ENCODE data around the gene PIEZO2. TPM values are rescaled to one million over a fixed set of nuclear protein-coding genes. Genes with fewer than 3 reads are reported as not detected.

The PIEZO2 gene
- total and polyA plus RNA-seq, 2 of the 8 experiments (the other 6 are each of a cell fraction or from before 2014, with no cell fraction given): 4.7 to 16.5 TPM

DNA sequence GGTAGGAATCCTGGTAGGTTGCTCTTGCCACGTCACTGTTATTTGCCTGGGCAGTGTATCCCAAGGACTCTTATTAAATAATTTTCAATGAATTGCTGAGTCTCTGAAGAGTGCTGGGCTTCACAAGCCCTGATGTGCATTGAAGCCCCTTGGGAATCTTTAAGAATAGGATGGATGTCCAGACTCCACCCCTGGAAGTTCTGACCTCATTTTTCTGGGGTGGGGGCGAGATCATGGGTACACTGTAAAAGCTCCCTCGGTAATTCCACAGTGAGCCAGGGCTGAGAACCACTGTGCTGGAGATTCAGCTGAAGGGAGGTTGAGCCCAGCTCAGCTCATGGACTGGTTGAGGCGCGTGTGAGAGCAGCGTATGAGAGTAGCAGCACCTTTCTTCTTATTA lies 140.2 kb downstream of the PIEZO2 start:
- H4K8ac ChIP-seq (ENCODE audit: extremely low read depth, insufficient read depth, low read length): no peak overlapping the region
- no peak overlapping the region for H2BK15ac ChIP-seq (ENCODE audit: low read length)
- 97% methylated on average over 6 of the region's 6 CpGs; no CpG with 5 or more reads in 1 of the 2 experiments for WGBS, 2 experiments (ENCODE audit: extremely low coverage in 1 of 2, insufficient coverage in 1 of 2, insufficient read length in 1 of 2, insufficient replicate concordance in 2 of 2, low coverage in 1 of 2, low lambda C conversion rate in 2 of 2, missing lambda C conversion rate in 1 of 2)
- H4K91ac ChIP-seq (replicated peaks; ENCODE audit: insufficient read length, low read length): no peak overlapping the region
- H3K4me2 ChIP-seq (ENCODE audit: insufficient read depth in 1 of 2, low read depth in 2 of 2, low read length in 2 of 2): no peak overlapping the region
- no peak overlapping the region for H3K9ac ChIP-seq (replicated peaks in 1 of 4; ENCODE audit: extremely low read depth in 1 of 4, low read depth in 3 of 4, low read length in 3 of 4)
- H2BK5ac ChIP-seq (ENCODE audit: low read depth, low read length): no peak overlapping the region
- H3K23ac ChIP-seq (ENCODE audit: insufficient read length): no peak overlapping the region
- H2AFZ ChIP-seq (ENCODE audit: low read length): no peak overlapping the region
- no peaks in the 10 kb centered on the region for H3K79me1 ChIP-seq (ENCODE audit: low read depth, low read length)
- H3K4me1 ChIP-seq (replicated peaks in 1 of 4; ENCODE audit: control insufficient read depth in 3 of 4, insufficient read depth in 4 of 4, low read length in 3 of 4): peaks cover 0 to 3% (median 0%) of the 10 kb centered on the region in 4 experiments; a peak in 1 of 7 replicates
- ChIA-PET CTCF (ENCODE audit: partially characterized antibody) (interaction anchor here (0.6 kb wide), 1 partner anchor 945 kb away, joined by 3 read pairs; no protein-coding TSS in a partner anchor), POLR2A (ENCODE audit: partially characterized antibody) (no interaction called here)
- H4K5ac ChIP-seq (ENCODE audit: insufficient read length, low read depth, low read length): no peak overlapping the region
- no peaks in the 10 kb centered on the region for H3K36me3 ChIP-seq (ENCODE audit: control insufficient read depth in 2 of 4, insufficient read depth in 4 of 4, low read length in 3 of 4)
- no peak overlapping the region for H3K4ac ChIP-seq (replicated peaks; ENCODE audit: insufficient read length, low read depth, low read length)
- H2BK20ac ChIP-seq (ENCODE audit: low read length): no peak overlapping the region
- H3K79me2 ChIP-seq (ENCODE audit: control insufficient read depth in 1 of 2, insufficient read depth in 2 of 2, low read length in 2 of 2): no peaks in the 10 kb centered on the region
- no peak overlapping the region for H2AK5ac ChIP-seq (ENCODE audit: low read depth, low read length)
- H3K23me2 ChIP-seq (ENCODE audit: low read depth, low read length): no peaks in the 10 kb centered on the region
- no peak overlapping the region for H3K56ac ChIP-seq (replicated peaks; ENCODE audit: insufficient read length, low read depth, low read length)
- no peak overlapping the region for H3K18ac ChIP-seq (ENCODE audit: extremely low read depth, low read length)
- no peak overlapping the region for H3K4me3 ChIP-seq (ENCODE audit: extremely low read depth in 1 of 4, insufficient read depth in 2 of 4, low read depth in 3 of 4, low read length in 4 of 4)
- no peak overlapping the region for H3K14ac ChIP-seq (ENCODE audit: insufficient read length)
- no peak overlapping the region for H2BK12ac ChIP-seq (ENCODE audit: low read depth, low read length)
- H4K20me1 ChIP-seq (replicated peaks in 1 of 2; ENCODE audit: control insufficient read depth in 1 of 2, insufficient read depth in 2 of 2, low read length in 2 of 2): no peaks in the 10 kb centered on the region
- FAIRE-seq (no peak), DNase-seq (ENCODE audit: low read depth in 1 of 2, low spot score in 2 of 2) (no peak)
- no peaks in the 10 kb centered on the region for H3K9me3 ChIP-seq (ENCODE audit: insufficient read depth in 2 of 2, low read depth in 1 of 2, low read length in 1 of 2)
- TF ChIP-seq PHF8 (conservative IDR thresholded peaks at IDR 0.05; ENCODE audit: low read depth, low read length) (no peak), MAFK (IDR thresholded peaks at IDR 0.05; ENCODE audit: low read depth, low read length) (no peak), RAD21 (IDR thresholded peaks at IDR 0.05 in 1 of 2, conservative IDR thresholded peaks at IDR 0.05 in 1 of 2; ENCODE audit: low read depth in 2 of 2, low read length in 2 of 2) (no peak)
- no peak overlapping the region for H2BK120ac ChIP-seq (replicated peaks; ENCODE audit: low read depth, low read length)
- no peak overlapping the region for H3K27ac ChIP-seq (ENCODE audit: low read depth, low read length)
- no peaks in the 10 kb centered on the region for H3K27me3 ChIP-seq (replicated peaks in 1 of 4; ENCODE audit: control insufficient read depth in 3 of 4, extremely low read depth in 1 of 4, insufficient read depth in 3 of 4, low read length in 3 of 4)
